NB4 (cell line): ENCODE results near the gene NFATC1.

Experiments used
- DNase-seq: peaks from one replicate; pipeline ENCODE4 v3.0.0; 2010; ENCODE audit warnings: low read depth
- H3K4me3 ChIP-seq: one replicate; pipeline ENCODE4 v1.5.1; 2011; ENCODE audit warnings: mild to moderate bottlenecking, low read depth, low read length, moderate library complexity
- MYC ChIP-seq: IDR thresholded peaks from 2 replicates; pipeline ENCODE4 v1.6.1; 2011; ENCODE audit warnings: low read depth, low read length
- POLR2A ChIP-seq: IDR thresholded peaks from 2 replicates; pipeline ENCODE4 v1.6.1; 2011; ENCODE audit warnings: mild to moderate bottlenecking; ENCODE audit not compliant: insufficient read length; ENCODE audit errors: extremely low read depth
- TF ChIP-seq, protein P1 (sequence below): IDR thresholded peaks from one replicate; pipeline ENCODE4 v1.5.1; 2012; ENCODE audit warnings: low read depth, low read length
- TF ChIP-seq, protein P2 (sequence below): IDR thresholded peaks from 2 replicates; pipeline ENCODE4 v1.6.1; 2011; ENCODE audit warnings: low read depth, low read length

NFATC1 gene

DNA sequence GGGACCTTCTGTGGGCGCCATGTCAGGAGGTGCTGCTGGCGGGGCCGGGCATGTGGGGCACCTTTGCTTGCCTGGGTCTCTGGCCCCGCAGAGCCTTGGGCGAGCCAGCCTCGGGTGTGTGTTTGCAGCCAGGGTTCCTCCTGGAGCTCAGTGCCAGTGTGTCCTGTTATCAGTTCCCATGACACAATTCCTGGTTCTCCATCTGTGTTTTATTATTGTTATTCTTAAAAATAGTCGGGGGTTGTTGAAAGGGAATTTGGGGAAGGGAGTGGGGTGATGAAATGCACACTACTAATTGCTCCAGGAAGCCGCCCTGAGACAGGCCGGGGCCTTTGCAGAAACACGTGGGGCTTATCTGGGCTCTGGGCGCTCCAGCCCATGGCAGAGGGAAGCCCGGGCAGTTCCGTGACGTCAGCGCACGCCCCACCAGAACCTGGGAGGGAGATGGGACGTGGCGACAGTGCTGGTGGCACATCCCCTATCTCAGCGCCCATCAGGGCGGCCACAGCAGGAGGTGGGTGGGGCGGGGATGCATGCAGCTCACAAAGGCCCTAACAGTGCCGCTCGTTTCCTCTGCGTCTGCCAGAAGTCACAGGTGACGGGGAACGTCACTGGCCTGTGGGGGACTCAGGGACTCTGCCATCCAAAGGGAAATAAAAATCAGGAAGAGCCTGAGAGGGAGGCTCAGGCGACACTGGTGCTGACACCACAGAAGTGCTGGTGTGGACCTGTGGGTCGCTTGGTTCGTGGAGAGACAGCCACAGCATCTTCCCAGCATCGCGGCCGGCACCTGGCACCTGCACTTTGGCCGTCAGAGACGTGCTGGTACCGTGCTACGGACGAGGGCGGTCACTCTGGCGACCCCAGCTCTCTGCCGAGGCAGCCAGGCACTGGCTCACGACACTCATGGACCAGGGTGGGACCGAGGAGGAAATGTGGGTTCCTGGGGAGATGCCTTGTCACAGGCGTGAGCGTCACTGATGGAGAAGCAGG lies 131.0 kb downstream of the NFATC1 start:
- DNase-seq: no peak
- no peak overlapping the region for H3K4me3 ChIP-seq
- TF ChIP-seq, protein P1, sequence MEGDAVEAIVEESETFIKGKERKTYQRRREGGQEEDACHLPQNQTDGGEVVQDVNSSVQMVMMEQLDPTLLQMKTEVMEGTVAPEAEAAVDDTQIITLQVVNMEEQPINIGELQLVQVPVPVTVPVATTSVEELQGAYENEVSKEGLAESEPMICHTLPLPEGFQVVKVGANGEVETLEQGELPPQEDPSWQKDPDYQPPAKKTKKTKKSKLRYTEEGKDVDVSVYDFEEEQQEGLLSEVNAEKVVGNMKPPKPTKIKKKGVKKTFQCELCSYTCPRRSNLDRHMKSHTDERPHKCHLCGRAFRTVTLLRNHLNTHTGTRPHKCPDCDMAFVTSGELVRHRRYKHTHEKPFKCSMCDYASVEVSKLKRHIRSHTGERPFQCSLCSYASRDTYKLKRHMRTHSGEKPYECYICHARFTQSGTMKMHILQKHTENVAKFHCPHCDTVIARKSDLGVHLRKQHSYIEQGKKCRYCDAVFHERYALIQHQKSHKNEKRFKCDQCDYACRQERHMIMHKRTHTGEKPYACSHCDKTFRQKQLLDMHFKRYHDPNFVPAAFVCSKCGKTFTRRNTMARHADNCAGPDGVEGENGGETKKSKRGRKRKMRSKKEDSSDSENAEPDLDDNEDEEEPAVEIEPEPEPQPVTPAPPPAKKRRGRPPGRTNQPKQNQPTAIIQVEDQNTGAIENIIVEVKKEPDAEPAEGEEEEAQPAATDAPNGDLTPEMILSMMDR: no peak
- no peak for TF ChIP-seq MYC
- TF ChIP-seq, protein P2, sequence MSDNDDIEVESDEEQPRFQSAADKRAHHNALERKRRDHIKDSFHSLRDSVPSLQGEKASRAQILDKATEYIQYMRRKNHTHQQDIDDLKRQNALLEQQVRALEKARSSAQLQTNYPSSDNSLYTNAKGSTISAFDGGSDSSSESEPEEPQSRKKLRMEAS: no peak
- no peak for TF ChIP-seq POLR2A

DNA sequence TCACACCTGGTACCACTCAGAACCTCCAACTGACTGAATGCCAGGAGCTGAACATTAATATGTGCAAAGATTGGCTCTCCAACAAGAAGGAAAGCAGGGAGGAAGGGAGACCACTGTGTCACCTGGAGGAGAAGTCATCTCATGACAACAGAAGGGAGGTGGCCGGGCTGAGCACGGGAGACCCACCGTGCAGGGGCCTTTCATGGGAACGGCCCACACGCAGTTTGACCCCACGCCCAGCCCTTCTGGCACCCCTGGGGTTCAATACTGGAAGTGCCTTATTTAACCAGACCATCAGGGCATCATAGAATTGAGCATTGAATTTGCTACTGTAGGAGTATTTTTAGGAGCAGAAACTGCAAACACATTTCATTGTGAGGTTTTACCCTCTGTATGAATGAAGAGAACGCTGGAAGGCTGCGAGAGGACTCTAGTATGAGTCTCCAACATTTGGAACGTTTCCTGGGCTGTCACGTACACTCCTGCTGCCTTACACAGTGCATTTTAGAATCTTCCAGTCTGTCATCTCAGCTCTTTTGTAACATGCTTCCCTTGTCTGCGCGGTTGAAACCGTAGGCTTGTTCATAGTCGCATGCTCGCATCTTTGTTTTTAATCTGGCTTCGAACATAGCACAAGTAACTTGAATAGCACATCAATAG lies 132.1 kb downstream of the NFATC1 start:
- TF ChIP-seq, protein P2: no peak
- TF ChIP-seq MYC (no peak), POLR2A (no peak)
- TF ChIP-seq, protein P1: no peak
- no peak overlapping the region for H3K4me3 ChIP-seq
- DNase-seq: no peak

DNA sequence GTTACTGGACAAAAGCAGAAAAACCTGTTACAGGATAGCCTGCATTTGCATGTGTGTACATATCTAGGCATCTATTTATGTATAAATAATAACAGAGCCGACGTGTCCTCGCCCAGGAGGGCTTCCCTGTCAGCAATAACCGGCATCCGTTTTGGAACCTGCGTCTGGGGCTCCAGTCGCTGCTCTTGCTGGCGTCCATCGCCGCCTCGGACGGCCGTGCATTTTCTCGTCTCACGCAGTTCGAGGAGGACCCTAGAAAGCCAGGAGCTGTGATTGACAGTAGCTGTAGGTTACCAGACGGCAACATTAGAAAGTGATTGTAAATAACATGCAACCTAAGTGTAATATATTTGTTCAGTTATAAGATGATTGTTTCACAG lies 132.6 kb downstream of the NFATC1 start:
- TF ChIP-seq, protein P1: no peak
- TF ChIP-seq MYC (no peak), POLR2A (no peak)
- TF ChIP-seq, protein P2: no peak

DNA sequence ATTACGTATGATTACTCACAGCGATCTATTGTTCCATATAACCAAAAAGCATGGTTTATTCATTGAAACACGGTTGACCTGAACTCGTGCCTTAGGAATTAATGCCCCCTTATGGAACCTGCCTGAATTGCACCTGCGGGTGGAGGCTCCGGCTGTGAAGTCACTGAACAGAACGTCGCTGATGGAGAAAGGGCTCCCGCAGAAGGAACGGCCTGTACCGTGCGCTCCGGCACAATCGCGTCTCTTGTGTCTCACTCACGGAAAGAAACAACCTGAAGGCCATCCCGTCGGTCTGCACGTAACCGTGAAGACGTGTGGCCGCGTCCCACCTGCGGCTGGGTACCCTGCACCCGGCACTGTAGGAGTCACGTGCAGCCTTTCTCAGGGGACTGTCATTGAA lies 133.1 kb downstream of the NFATC1 start:
- TF ChIP-seq, protein P1: peak; percentile 78
- TF ChIP-seq MYC: no peak
- TF ChIP-seq, protein P2: peak; percentile 41
- H3K4me3 ChIP-seq: no peak overlapping the region
- DNase-seq: peak; percentile 87

More for the DNA sequence above, 132.6 kb downstream of the NFATC1 start:
- no peak overlapping the region for H3K4me3 ChIP-seq
- DNase-seq: no peak

DNA sequence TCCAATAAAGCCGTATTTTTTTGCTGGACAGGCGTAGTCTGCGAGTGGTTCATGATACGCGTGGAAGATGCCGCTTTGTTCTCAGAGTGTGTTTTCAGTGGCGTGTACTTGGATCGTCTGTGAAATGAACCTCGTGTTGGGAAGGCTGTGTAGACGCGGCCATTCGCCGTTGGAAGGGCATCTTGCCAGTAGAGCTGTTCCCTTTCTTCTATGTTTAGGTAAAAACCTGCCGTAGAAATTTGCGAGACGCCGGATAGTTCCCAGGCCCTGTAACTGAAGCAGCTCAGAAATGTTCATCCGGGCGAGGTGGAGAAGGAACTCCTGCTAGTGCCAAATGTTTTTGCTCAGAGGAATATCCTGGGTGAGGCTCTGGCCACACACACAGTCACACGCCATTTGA lies 133.6 kb downstream of the NFATC1 start:
- TF ChIP-seq, protein P1: no peak
- TF ChIP-seq, protein P2: no peak
- no peak for TF ChIP-seq POLR2A
- DNase-seq: no peak
- H3K4me3 ChIP-seq: no peak overlapping the region
